Lung (tissue), 12 donors: ENCODE results near the gene GNG13. TPM values are rescaled to one million over a fixed set of nuclear protein-coding genes. Genes with fewer than 3 reads are reported as not detected.

Experiments used
- ATAC-seq: fragments of 200-7000 bp; cut with Tn5 transposase; one replicate; pipeline ENCODE4 v1.9.1; 2020; ENCODE audit warnings: moderate number of reproducible peaks; ENCODE audit not compliant: insufficient read depth, low FRiP score
- DNase-seq, 3 donors: peaks; one replicate each; pipeline ENCODE4 v3.0.0-alpha.2; 2013 to 2017
- H3K27ac ChIP-seq, 2 donors: one replicate each; pipeline ENCODE4 v1.5.1; 2013; ENCODE audit warnings: mild to moderate bottlenecking in 2 of 2, moderate library complexity in 2 of 2, control low read depth in 1 of 2, inconsistent platforms in 1 of 2, low read depth in 1 of 2, low read length in 1 of 2
- H3K27me3 ChIP-seq, 3 donors: one replicate each; pipeline ENCODE4 v1.5.1; 2013; ENCODE audit warnings: low read length in 2 of 3; ENCODE audit not compliant: control insufficient read depth in 3 of 3, insufficient read depth in 3 of 3
- H3K36me3 ChIP-seq, 4 donors: one replicate each; pipeline ENCODE4 v1.5.1; 2013; ENCODE audit warnings: low read length in 4 of 4, mild to moderate bottlenecking in 1 of 4, moderate library complexity in 1 of 4; ENCODE audit not compliant: control insufficient read depth in 4 of 4, insufficient read depth in 4 of 4
- H3K4me1 ChIP-seq, 5 donors: one replicate each; pipeline ENCODE4 v1.5.1; 2013; ENCODE audit warnings: low read length in 5 of 5, mild to moderate bottlenecking in 2 of 5, moderate library complexity in 1 of 5; ENCODE audit not compliant: control insufficient read depth in 5 of 5, insufficient read depth in 5 of 5
- H3K4me3 ChIP-seq: one replicate; pipeline ENCODE4 v1.5.1; 2013; ENCODE audit warnings: mild to moderate bottlenecking, control low read depth, moderate library complexity
- H3K9ac ChIP-seq, 2 donors: one replicate each; pipeline ENCODE4 v1.5.1; 2013; ENCODE audit warnings: low read length in 2 of 2, control low read depth in 1 of 2; ENCODE audit not compliant: insufficient read depth in 1 of 2
- H3K9me3 ChIP-seq, 4 donors: one replicate each; pipeline ENCODE4 v1.5.1; 2013; ENCODE audit warnings: low read length in 3 of 4, mild to moderate bottlenecking in 1 of 4, moderate library complexity in 1 of 4; ENCODE audit not compliant: control insufficient read depth in 4 of 4, insufficient read depth in 3 of 4
- CTCF ChIP-seq: IDR thresholded peaks from 2 replicates; pipeline ENCODE4 v1.5.1; 2012; ENCODE audit warnings: mild to moderate bottlenecking; ENCODE audit errors: control extremely low read depth, extremely low read depth
- WGBS, 2 donors: extraction: QIAGEN DNeasy Blood & Tissue Kit; methylation state at CpG; one replicate each; pipeline ENCODE4 v1.1.7; 2013; 5-methylcytosine and 5-hydroxymethylcytosine counted together
- polyA plus RNA-seq, 2 donors: library from polyadenylated mRNA; stranded (reverse); fragments of 200-250 nt; gene quantifications; one replicate each; pipeline ENCODE4 v1.2.1, GENCODE V29; 2013
- total RNA-seq, 2 donors: library from RNA; depleted of rRNA in 1 of 2; stranded (reverse); fragments of >200 nt in 1 of 2; gene quantifications; one replicate each; pipeline ENCODE4 v1.2.1, GENCODE V29; 2014 to 2021
- donor health status: control.
- donor health status: control.
- donor health status: Bipolar disorder and iron deficiency.
- donor health status: healthy.
- donor health status: DM: yes; HTN: yes; CAD: no.

Gene GNG13
- total and polyA plus RNA-seq, 4 donors = not detected

- Histone ChIP-seq H3K9me3 (no peaks in the 10 kb centered on the region), H3K4me3 (no peak overlapping the region), H3K27ac (no peak overlapping the region), H3K27me3 (no peaks in the 10 kb centered on the region), H3K36me3 (no peaks in the 10 kb centered on the region), H3K9ac (no peak overlapping the region), H3K4me1 (peaks cover 0 to 5% (median 0%) of the 10 kb centered on the region in 5 donors)
- DNase-seq (no peak), ATAC-seq (no peak)
- no peak for TF ChIP-seq CTCF
- WGBS, 2 donors = 79 to 87% methylated on average over 17 to 19 of the region's 19 CpGs
These were observed 30.6 kb downstream of the GNG13 start for GRCh38 chr16:769934-770333.

- Histone ChIP-seq H3K36me3 (no peaks in the 10 kb centered on the region), H3K9me3 (no peaks in the 10 kb centered on the region), H3K27me3 (no peaks in the 10 kb centered on the region), H3K27ac (no peak overlapping the region), H3K4me3 (no peak overlapping the region), H3K4me1 (peaks cover 0 to 5% (median 0%) of the 10 kb centered on the region in 5 donors), H3K9ac (no peak overlapping the region)
- 57 to 77% methylated on average over 20 of the region's 20 CpGs for WGBS, 2 donors
- ATAC-seq (no peak), DNase-seq (no peak)
- TF ChIP-seq CTCF = no peak
These were observed 31.2 kb downstream of the GNG13 start for GRCh38 chr16:769184-769784.

DNA sequence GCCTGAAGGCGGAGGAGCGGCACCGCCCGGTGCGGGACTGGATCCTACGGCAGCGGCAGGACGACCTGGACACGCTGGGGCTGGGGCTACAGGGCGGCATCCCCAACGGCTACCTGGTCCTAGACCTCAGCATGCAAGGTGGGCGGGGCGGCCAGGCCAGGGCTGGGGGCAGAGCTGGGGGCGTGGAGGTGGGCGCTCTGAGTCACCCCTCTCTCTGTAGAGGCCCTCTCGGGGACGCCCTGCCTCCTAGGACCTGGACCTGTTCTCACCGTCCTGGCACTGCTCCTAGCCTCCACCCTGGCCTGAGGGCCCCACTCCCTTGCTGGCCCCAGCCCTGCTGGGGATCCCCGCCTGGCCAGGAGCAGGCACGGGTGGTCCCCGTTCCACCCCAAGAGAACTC is 32.1 kb downstream of the GNG13 start:
- ATAC-seq (no peak), DNase-seq (no peak)
- Histone ChIP-seq H3K9ac (no peak overlapping the region), H3K4me1 (peaks cover 0 to 5% (median 0%) of the 10 kb centered on the region in 5 donors), H3K27ac (no peak overlapping the region), H3K27me3 (no peaks in the 10 kb centered on the region), H3K36me3 (no peaks in the 10 kb centered on the region), H3K9me3 (no peaks in the 10 kb centered on the region), H3K4me3 (no peak overlapping the region)
- TF ChIP-seq CTCF = no peak
- 84 to 85% methylated on average over 21 of the region's 21 CpGs for WGBS, 2 donors

GRCh38 chr16:767743-768235 is 32.7 kb downstream of the GNG13 start:
- no peaks in the 10 kb centered on the region for H3K27me3 ChIP-seq
- no peak for DNase-seq
- TF ChIP-seq CTCF = no peak

More at GRCh38 chr16:767743-768235, 32.7 kb downstream of the GNG13 start:
- peaks cover 0 to 5% (median 0%) of the 10 kb centered on the region in 5 donors for H3K4me1 ChIP-seq
- ATAC-seq = no peak
- no peak overlapping the region for H3K27ac ChIP-seq
- WGBS, 2 donors = 70 to 71% methylated on average over 14 to 24 of the region's 38 CpGs
- no peaks in the 10 kb centered on the region for H3K9me3 ChIP-seq
- H3K9ac ChIP-seq = no peak overlapping the region
- H3K36me3 ChIP-seq = no peaks in the 10 kb centered on the region
- H3K4me3 ChIP-seq = no peak overlapping the region
